ENCODE results near the gene NPIPA7. TPM values are rescaled to one million over a fixed set of nuclear protein-coding genes. Genes with fewer than 3 reads are reported as not detected.
A peak's percentile ranks its signal among the peaks of the same experiment; 100 is the strongest.
"Not testable (repeated sequence)": the region's sequence is repeated elsewhere in the genome, so short reads cannot be mapped to it uniquely, and the experiment has no call there.

The NPIPA7 gene
- total RNA-seq: 10 to 100 TPM in 2 of 9 donors, 1 to 10 TPM in 6, not detected in 1; 2.4 to 14.8 (median 6.6) TPM
- 100 to 1,000 TPM in 1 of 3 donors, 10 to 100 TPM in 2; 18.6 to 160 (median 95.2) TPM for polyA plus RNA-seq
- long read RNA-seq, donor 1: 0 reads
- long read RNA-seq, donor 2: 0 reads
- long read RNA-seq, donor 3: 0 reads
- long read RNA-seq, donor 4: 0 reads
- long read RNA-seq, donor 5, partial matches to known transcripts: 1 of 1 reads
- long read RNA-seq, donor 5, other reads (novel, unspliced or antisense): 0 of 1 reads
- long read RNA-seq, donor 6, partial matches to known transcripts: 1 of 1 reads
- long read RNA-seq, donor 6, other reads (novel, unspliced or antisense): 0 of 1 reads
- long read RNA-seq, donor 7: 0 reads
- long read RNA-seq, donor 8, partial matches to known transcripts: 0 of 1 reads
- long read RNA-seq, donor 8, other reads (novel, unspliced or antisense): 0 of 1 reads
- long read RNA-seq, donor 9: 0 reads
- long read RNA-seq, donor 10: 0 reads

DNA sequence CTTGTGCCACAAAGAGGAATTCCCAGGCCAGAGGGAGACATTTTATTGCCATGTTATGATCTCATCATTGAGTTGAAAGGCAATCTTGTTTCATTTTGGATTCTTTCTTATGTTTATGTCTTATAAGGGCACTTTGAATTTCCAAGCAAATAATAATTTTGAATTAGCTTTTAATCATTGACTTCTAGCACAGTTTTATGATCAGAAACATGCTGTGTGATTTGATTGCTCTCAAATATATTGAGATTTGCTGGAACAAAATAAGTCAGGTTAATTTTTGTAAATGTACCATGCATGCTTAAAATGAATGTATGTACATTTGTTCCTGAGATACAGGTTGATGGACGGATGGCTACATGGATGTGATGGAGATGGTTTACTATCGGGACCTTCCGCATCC lies at the start of gene NPIPA7:
Gene NPIPA7 (plus strand): TSS at position 301 of the 400 bp plus-strand sequence. CDS start 105 bp downstream, outside the sequence.
- H3K9me3 ChIP-seq (replicated peaks in 1 of 3); H3K4me1 ChIP-seq (replicated peaks in 1 of 2); H3K27ac ChIP-seq; intact Hi-C loops (cut with DNase I); H3K27me3 ChIP-seq; H3K36me3 ChIP-seq (replicated peaks in 1 of 2); DNase-seq; H3K4me3 ChIP-seq: not testable (repeated sequence)
- no CpG with 5 or more reads among the region's 3 CpGs for WGBS, 4 donors

DNA sequence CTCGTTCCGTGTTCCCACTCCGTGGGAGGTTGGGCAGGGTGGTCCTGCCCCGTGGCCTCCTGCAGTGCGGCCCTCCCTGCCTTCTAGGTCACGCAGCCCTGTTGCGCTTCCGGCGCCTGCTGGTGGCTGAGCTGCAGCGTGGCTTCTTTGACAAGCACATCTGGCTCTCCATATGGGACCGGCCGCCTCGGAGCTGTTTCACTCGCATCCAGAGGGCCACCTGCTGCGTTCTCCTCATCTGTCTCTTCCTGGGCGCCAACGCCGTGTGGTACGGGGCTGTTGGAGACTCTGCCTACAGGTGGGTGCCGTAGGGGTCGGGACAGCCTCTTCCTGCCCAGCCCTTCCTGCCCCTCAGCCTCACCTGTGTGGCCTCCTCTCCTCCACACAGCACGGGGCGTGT lies 47.5 kb upstream of the NPIPA7 start:
- H3K36me3 ChIP-seq (replicated peaks in 1 of 2); H3K27ac ChIP-seq; H3K27me3 ChIP-seq; H3K4me3 ChIP-seq; H3K4me1 ChIP-seq (replicated peaks in 1 of 2); H3K9me3 ChIP-seq (replicated peaks in 1 of 3); intact Hi-C loops (cut with DNase I): not testable (repeated sequence)
- DNase-seq: peak in 3 of 7 donors; percentile 4 to 24 (median 11)
- WGBS, 4 donors: 87 to 97% methylated on average over 5 to 11 of the region's 23 CpGs; no CpG with 5 or more reads in 2 of the 4 donors

DNA sequence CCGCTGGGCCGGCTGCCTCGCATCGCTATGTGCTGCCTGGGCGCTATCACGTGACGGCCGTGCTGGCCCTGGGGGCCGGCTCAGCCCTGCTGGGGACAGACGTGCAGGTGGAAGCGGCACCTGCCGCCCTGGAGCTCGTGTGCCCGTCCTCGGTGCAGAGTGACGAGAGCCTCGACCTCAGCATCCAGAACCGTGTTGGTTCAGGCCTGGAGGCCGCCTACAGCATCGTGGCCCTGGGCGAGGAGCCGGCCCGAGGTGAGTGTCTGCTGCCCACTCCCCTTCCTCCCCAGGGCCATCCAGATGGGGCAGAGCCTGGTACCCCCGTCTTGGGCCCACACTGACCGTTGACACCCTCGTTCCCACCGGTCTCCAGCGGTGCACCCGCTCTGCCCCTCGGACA lies 21.4 kb upstream of the NPIPA7 start:
- intact Hi-C loops (cut with DNase I); H3K27ac ChIP-seq; H3K9me3 ChIP-seq (replicated peaks in 1 of 3); DNase-seq; H3K36me3 ChIP-seq (replicated peaks in 1 of 2); H3K4me1 ChIP-seq (replicated peaks in 1 of 2); H3K27me3 ChIP-seq; H3K4me3 ChIP-seq: not testable (repeated sequence)
- WGBS, 4 donors: 87 to 90% methylated on average over 6 to 11 of the region's 30 CpGs; no CpG with 5 or more reads in 2 of the 4 donors

DNA sequence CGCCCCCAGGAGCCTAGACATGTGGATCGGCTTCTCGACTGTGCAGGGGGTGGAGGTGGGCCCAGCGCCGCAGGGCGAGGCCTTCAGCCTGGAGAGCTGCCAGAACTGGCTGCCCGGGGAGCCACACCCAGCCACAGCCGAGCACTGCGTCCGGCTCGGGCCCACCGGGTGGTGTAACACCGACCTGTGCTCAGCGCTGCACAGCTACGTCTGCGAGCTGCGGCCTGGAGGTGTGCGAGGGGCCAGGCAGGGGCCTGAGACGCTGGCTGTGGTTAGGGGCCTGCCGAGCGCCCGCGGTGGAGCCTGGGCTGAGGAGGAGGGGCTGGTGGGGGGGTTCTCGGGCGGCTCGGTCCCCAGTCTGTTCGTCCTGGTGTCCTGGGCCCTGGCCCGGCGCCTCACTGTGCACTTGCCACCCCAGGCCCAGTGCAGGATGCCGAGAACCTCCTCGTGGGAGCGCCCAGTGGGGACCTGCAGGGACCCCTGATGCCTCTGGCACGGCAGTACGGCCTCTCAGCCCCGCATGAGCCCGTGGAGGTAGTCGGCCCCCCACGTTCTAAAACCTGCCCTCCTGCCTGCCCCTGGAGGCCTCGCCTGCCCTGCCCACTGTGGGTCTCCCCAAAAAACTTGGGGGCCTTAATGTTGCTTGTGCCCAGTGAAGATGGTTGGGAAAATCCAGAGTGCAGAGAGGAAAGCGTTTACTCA lies 20.2 kb upstream of the NPIPA7 start:
- H3K4me3 ChIP-seq; H3K27ac ChIP-seq; H3K4me1 ChIP-seq (replicated peaks in 1 of 2); H3K27me3 ChIP-seq; DNase-seq; H3K9me3 ChIP-seq (replicated peaks in 1 of 3); H3K36me3 ChIP-seq (replicated peaks in 1 of 2); intact Hi-C loops (cut with DNase I): not testable (repeated sequence)
- 67 to 75% methylated on average over 3 to 20 of the region's 40 CpGs; no CpG with 5 or more reads in 2 of the 4 donors for WGBS, 4 donors

DNA sequence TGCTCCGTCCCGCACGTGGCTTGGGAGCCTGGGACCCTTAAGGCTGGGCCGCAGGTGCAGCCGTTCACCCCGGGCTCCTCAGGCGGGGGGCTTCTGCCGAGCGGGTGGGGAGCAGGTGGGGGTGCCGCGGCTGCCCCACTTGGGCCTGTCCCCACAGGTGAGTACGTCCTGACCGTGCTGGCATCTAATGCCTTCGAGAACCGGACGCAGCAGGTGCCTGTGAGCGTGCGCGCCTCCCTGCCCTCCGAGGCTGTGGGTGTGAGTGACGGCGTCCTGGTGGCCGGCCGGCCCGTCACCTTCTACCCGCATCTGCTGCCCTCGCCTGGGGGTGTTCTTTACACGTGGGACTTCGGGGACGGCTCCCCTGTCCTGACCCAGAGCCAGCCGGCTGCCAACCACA lies 15.3 kb upstream of the NPIPA7 start:
- H3K36me3 ChIP-seq (replicated peaks in 1 of 2); H3K27ac ChIP-seq; H3K9me3 ChIP-seq (replicated peaks in 1 of 3); intact Hi-C loops (cut with DNase I); H3K4me3 ChIP-seq; H3K27me3 ChIP-seq; H3K4me1 ChIP-seq (replicated peaks in 1 of 2): not testable (repeated sequence)
- peak in 3 of 7 donors; percentile 4 to 23 (median 7) for DNase-seq
- WGBS, 4 donors: 91 to 100% (median 91%) methylated on average over 4 to 14 of the region's 31 CpGs

DNA sequence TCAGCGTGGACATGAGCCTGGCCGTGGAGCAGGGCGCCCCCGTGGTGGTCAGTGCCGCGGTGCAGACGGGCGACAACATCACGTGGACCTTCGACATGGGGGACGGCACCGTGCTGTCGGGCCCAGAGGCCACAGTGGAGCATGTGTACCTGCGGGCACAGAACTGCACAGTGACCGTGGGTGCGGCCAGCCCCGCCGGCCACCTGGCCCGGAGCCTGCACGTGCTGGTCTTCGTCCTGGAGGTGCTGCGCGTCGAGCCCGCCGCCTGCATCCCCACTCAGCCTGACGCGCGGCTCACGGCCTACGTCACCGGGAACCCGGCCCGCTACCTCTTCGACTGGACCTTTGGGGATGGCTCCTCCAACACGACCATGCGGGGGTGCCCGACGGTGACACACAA lies 14.8 kb upstream of the NPIPA7 start:
- intact Hi-C loops (cut with DNase I); H3K27ac ChIP-seq; H3K27me3 ChIP-seq; H3K9me3 ChIP-seq (replicated peaks in 1 of 3); H3K4me1 ChIP-seq (replicated peaks in 1 of 2); H3K4me3 ChIP-seq; DNase-seq; H3K36me3 ChIP-seq (replicated peaks in 1 of 2): not testable (repeated sequence)
- no CpG with 5 or more reads among the region's 39 CpGs for WGBS, 4 donors

DNA sequence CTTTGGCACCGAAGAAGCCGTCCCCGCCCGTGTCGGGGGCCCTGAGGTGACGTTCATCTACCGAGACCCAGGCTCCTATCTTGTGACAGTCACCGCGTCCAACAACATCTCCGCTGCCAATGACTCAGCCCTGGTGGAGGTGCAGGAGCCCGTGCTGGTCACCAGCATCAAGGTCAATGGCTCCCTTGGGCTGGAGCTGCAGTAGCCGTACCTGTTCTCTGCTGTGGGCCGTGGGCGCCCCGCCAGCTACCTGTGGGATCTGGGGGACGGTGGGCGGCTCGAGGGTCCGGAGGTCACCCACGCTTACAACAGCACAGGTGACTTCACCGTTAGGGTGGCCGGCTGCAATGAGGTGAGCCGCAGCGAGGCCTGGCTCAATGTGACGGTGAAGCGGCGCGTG lies 14.2 kb upstream of the NPIPA7 start:
- WGBS, 4 donors: 64 to 79% methylated on average over 5 to 7 of the region's 28 CpGs; no CpG with 5 or more reads in 2 of the 4 donors
- H3K36me3 ChIP-seq (replicated peaks in 1 of 2); H3K4me1 ChIP-seq (replicated peaks in 1 of 2); H3K27me3 ChIP-seq; H3K4me3 ChIP-seq; H3K9me3 ChIP-seq (replicated peaks in 1 of 3); intact Hi-C loops (cut with DNase I); H3K27ac ChIP-seq: not testable (repeated sequence)
- DNase-seq: peak in 1 of 7 donors; percentile 36

DNA sequence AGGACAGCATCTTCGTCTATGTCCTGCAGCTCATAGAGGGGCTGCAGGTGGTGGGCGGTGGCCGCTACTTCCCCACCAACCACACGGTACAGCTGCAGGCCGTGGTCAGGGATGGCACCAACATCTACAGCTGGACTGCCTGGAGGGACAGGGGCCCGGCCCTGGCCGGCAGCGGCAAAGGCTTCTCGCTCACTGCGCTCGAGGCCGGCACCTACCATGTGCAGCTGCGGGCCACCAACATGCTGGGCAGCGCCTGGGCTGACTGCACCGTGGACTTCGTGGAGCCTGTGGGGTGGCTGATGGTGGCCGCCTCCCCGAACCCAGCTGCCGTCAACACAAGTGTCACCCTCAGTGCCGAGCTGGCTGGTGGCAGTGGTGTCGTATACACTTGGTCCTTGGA lies 13.6 kb upstream of the NPIPA7 start:
- H3K9me3 ChIP-seq (replicated peaks in 1 of 3); H3K4me1 ChIP-seq (replicated peaks in 1 of 2); intact Hi-C loops (cut with DNase I); H3K4me3 ChIP-seq; H3K36me3 ChIP-seq (replicated peaks in 1 of 2); H3K27ac ChIP-seq; H3K27me3 ChIP-seq: not testable (repeated sequence)
- 86 to 95% (median 93%) methylated on average over 11 to 20 of the region's 21 CpGs for WGBS, 4 donors
- DNase-seq: peak in 3 of 7 donors; percentile 5 to 25 (median 10)

DNA sequence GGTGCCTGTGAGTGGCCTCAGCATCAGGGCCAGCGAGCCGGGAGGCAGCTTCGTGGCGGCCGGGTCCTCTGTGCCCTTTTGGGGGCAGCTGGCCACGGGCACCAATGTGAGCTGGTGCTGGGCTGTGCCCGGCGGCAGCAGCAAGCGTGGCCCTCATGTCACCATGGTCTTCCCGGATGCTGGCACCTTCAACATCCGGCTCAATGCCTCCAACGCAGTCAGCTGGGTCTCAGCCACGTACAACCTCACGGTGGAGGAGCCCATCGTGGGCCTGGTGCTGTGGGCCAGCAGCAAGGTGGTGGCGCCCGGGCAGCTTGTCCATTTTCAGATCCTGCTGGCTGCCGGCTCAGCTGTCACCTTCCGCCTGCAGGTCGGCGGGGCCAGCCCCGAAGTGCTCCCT lies 13.1 kb upstream of the NPIPA7 start:
- DNase-seq: peak in 2 of 7 donors; percentile 4 to 6
- H3K27ac ChIP-seq; H3K4me3 ChIP-seq; H3K9me3 ChIP-seq (replicated peaks in 1 of 3); intact Hi-C loops (cut with DNase I); H3K27me3 ChIP-seq; H3K36me3 ChIP-seq (replicated peaks in 1 of 2); H3K4me1 ChIP-seq (replicated peaks in 1 of 2): not testable (repeated sequence)
- WGBS, 4 donors: 85 to 94% methylated on average over 7 to 8 of the region's 22 CpGs; no CpG with 5 or more reads in 2 of the 4 donors

DNA sequence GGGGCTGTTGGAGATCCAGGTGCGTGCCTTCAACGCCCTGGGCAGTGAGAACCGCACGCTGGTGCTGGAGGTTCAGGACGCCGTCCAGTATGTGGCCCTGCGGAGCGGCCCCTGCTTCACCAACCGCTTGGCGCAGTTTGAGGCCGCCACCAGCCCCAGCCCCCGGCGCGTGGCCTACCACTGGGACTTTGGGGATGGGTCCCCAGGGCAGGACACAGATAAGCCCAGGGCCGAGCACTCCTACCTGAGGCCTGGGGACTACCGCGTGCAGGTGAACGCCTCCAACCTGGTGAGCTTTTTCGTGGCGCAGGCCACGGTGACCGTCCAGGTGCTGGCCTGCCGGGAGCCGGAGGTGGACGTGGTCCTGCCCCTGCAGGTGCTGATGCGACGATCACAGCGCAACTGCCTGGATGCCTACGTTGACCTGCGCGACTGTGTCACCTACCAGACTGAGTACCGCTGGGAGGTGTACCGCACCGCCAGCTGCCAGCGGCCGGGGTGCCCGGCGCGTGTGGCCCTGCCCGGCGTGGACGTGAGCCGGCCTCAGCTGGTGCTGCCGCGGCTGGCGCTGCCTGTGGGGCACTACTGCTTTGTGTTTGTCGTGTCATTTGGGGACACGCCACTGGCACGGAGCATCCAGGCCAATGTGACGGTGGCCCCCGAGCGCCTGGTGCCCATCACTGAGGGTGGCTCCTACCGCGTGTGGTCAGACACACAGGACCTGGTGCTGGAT lies 12.2 kb upstream of the NPIPA7 start:
- H3K4me1 ChIP-seq (replicated peaks in 1 of 2); H3K9me3 ChIP-seq (replicated peaks in 1 of 3); H3K27ac ChIP-seq; H3K27me3 ChIP-seq; intact Hi-C loops (cut with DNase I); H3K36me3 ChIP-seq (replicated peaks in 1 of 2); H3K4me3 ChIP-seq: not testable (repeated sequence)
- DNase-seq: peak in 3 of 7 donors; percentile 10 to 28 (median 11)
- 95 to 97% (median 97%) methylated on average over 13 to 29 of the region's 54 CpGs; no CpG with 5 or more reads in 1 of the 4 donors for WGBS, 4 donors

Measured in adrenal gland (tissue), 19 donors.